H9 (cell line): Measurements from ENCODE around the gene EYA4. TPM values are rescaled to one million over a fixed set of nuclear protein-coding genes. Genes with fewer than 3 reads are reported as not detected.

Experiments used
- DNase-seq: peaks from one replicate; pipeline ENCODE4 v3.0.0-alpha.2; 2017
- H2AFZ ChIP-seq: one replicate; pipeline ENCODE4 v1.6.1; 2013; ENCODE audit warnings: mild to moderate bottlenecking, low read length, control low read depth, moderate library complexity
- H2AK5ac ChIP-seq: 2 replicates; pipeline ENCODE4 v1.6.1; 2013; ENCODE audit warnings: low read length, control low read depth, mixed read lengths; ENCODE audit not compliant: insufficient read length
- H2BK120ac ChIP-seq: one replicate; pipeline ENCODE4 v1.6.1; 2013; ENCODE audit warnings: low read depth, mild to moderate bottlenecking, low read length, control low read depth, inconsistent platforms; ENCODE audit not compliant: poor library complexity, severe bottlenecking
- H2BK12ac ChIP-seq: 2 replicates; pipeline ENCODE4 v1.6.1; 2013; ENCODE audit warnings: low read length, control low read depth, mixed read lengths, low read depth; ENCODE audit not compliant: insufficient read length
- H2BK15ac ChIP-seq: 2 replicates; pipeline ENCODE4 v1.6.1; 2013; ENCODE audit warnings: low read depth, low read length, control low read depth
- H2BK20ac ChIP-seq: one replicate; pipeline ENCODE4 v1.6.1; 2013; ENCODE audit warnings: low read depth, mild to moderate bottlenecking, low read length, control low read depth, inconsistent platforms; ENCODE audit not compliant: poor library complexity, severe bottlenecking
- H2BK5ac ChIP-seq: 2 replicates; pipeline ENCODE4 v1.6.1; 2013; ENCODE audit warnings: low read length, control low read depth, mixed read lengths; ENCODE audit not compliant: insufficient read length
- H3K14ac ChIP-seq: 2 replicates; pipeline ENCODE4 v1.6.1; 2013; ENCODE audit warnings: low read length, control low read depth; ENCODE audit not compliant: insufficient read depth
- H3K18ac ChIP-seq: 2 replicates; pipeline ENCODE4 v1.6.1; 2013; ENCODE audit warnings: low read depth, mild to moderate bottlenecking, mixed read lengths, low read length, control low read depth; ENCODE audit not compliant: insufficient read length
- H3K23ac ChIP-seq: 2 replicates; pipeline ENCODE4 v1.6.1; 2013; ENCODE audit warnings: low read length, control low read depth, mixed read lengths, low read depth; ENCODE audit not compliant: insufficient read length
- H3K23me2 ChIP-seq: 2 replicates; pipeline ENCODE4 v1.6.1; 2013; ENCODE audit warnings: low read depth, mild to moderate bottlenecking, mixed read lengths, low read length, control low read depth; ENCODE audit not compliant: insufficient read length, poor library complexity, severe bottlenecking
- H3K27ac ChIP-seq: 2 replicates; pipeline ENCODE4 v1.5.1; 2013; ENCODE audit warnings: low read length, control low read depth, mixed read lengths, low read depth; ENCODE audit not compliant: insufficient read length
- H3K27me3 ChIP-seq: 2 replicates; pipeline ENCODE4 v1.6.1; 2013; ENCODE audit warnings: low read length, control low read depth, inconsistent platforms; ENCODE audit not compliant: insufficient read depth
- H3K4ac ChIP-seq: 2 replicates; pipeline ENCODE4 v1.6.1; 2013; ENCODE audit warnings: low read depth, mild to moderate bottlenecking, control low read depth, inconsistent platforms, low read length, moderate library complexity
- H3K4me1 ChIP-seq: 2 replicates; pipeline ENCODE4 v1.6.1; 2013; ENCODE audit warnings: low read length, control low read depth, inconsistent platforms; ENCODE audit not compliant: insufficient read depth
- H3K4me2 ChIP-seq: 2 replicates; pipeline ENCODE4 v1.6.1; 2013; ENCODE audit warnings: low read length, control low read depth, mixed read lengths; ENCODE audit not compliant: insufficient read length, insufficient read depth
- H3K56ac ChIP-seq: 2 replicates; pipeline ENCODE4 v1.6.1; 2013; ENCODE audit warnings: low read depth, mild to moderate bottlenecking, mixed read lengths, low read length, control low read depth; ENCODE audit not compliant: insufficient read length
- H3K79me1 ChIP-seq: 2 replicates; pipeline ENCODE4 v1.6.1; 2013; ENCODE audit warnings: low read depth, mild to moderate bottlenecking, moderate library complexity, low read length, control low read depth, inconsistent platforms; ENCODE audit not compliant: insufficient read depth, poor library complexity, severe bottlenecking
- H3K79me2 ChIP-seq: 2 replicates; pipeline ENCODE4 v1.6.1; 2013; ENCODE audit warnings: low read length, control low read depth, inconsistent platforms; ENCODE audit not compliant: insufficient read depth
- H3K9ac ChIP-seq: 2 replicates; pipeline ENCODE4 v1.6.1; 2013; ENCODE audit warnings: low read length, control low read depth, mixed read lengths; ENCODE audit not compliant: insufficient read length; ENCODE audit errors: extremely low read depth
- H3K9me3 ChIP-seq: one replicate; pipeline ENCODE4 v1.6.1; 2013; ENCODE audit warnings: low read depth, low read length, inconsistent platforms; ENCODE audit not compliant: control insufficient read depth
- H3T11ph ChIP-seq: one replicate; pipeline ENCODE4 v1.6.1; 2013; ENCODE audit warnings: mild to moderate bottlenecking, low read length, control low read depth, inconsistent platforms
- H4K20me1 ChIP-seq: one replicate; pipeline ENCODE4 v1.6.1; 2013; ENCODE audit not compliant: control insufficient read depth, insufficient read length, insufficient read depth
- H4K5ac ChIP-seq: 2 replicates; pipeline ENCODE4 v1.6.1; 2013; ENCODE audit warnings: low read depth, mild to moderate bottlenecking, mixed read lengths, low read length, control low read depth; ENCODE audit not compliant: insufficient read length
- H4K8ac ChIP-seq: replicated peaks from 2 replicates; pipeline ENCODE4 v1.6.1; 2013; ENCODE audit warnings: low read length, control low read depth, mixed read lengths, low read depth; ENCODE audit not compliant: insufficient read length
- H4K91ac ChIP-seq: 2 replicates; pipeline ENCODE4 v1.6.1; 2013; ENCODE audit warnings: low read depth, mild to moderate bottlenecking, moderate library complexity, mixed read lengths, low read length, control low read depth; ENCODE audit not compliant: insufficient read length
- H3K27ac Mint-ChIP-seq, 3 experiments: 2 replicates in 2 of 3; 3 replicates in 1 of 3; pipeline ENCODE4 v1.8.0; 2020 to 2021; ENCODE audit warnings: mixed read lengths in 3 of 3, mild to moderate bottlenecking in 1 of 3, moderate library complexity in 1 of 3
- H3K27me3 Mint-ChIP-seq: 2 replicates; pipeline ENCODE4 v1.8.0; 2021; ENCODE audit warnings: low read depth, mild to moderate bottlenecking, moderate library complexity, mixed read lengths
- H3K36me3 Mint-ChIP-seq, 3 experiments: 2 replicates in 2 of 3; 3 replicates in 1 of 3; pipeline ENCODE4 v1.8.0; 2020 to 2021; ENCODE audit warnings: low read depth in 3 of 3, mixed read lengths in 3 of 3; ENCODE audit not compliant: insufficient read depth in 1 of 3
- H3K4me1 Mint-ChIP-seq, 2 experiments: 2 replicates each; pipeline ENCODE4 v1.8.0; 2020; ENCODE audit warnings: mixed read lengths in 2 of 2
- H3K4me3 Mint-ChIP-seq, 2 experiments: 2 replicates in 1 of 2; 3 replicates in 1 of 2; pipeline ENCODE4 v1.8.0; 2020 to 2021; ENCODE audit warnings: mild to moderate bottlenecking in 2 of 2, mixed read lengths in 2 of 2, moderate library complexity in 1 of 2
- H3K9me3 Mint-ChIP-seq, 2 experiments: 2 replicates in 1 of 2; 3 replicates in 1 of 2; pipeline ENCODE4 v1.8.0; 2020; ENCODE audit warnings: mild to moderate bottlenecking in 2 of 2, mixed read lengths in 2 of 2, moderate library complexity in 1 of 2
- WGBS: extraction: QIAGEN DNeasy Blood & Tissue Kit; methylation state at CpG from one replicate; pipeline ENCODE4 v1.1.7; 2013; ENCODE audit warnings: missing lambda C conversion rate, low lambda C conversion rate, mixed read lengths; ENCODE audit not compliant: insufficient read length; ENCODE audit errors: extremely low coverage; 5-methylcytosine and 5-hydroxymethylcytosine counted together
- total RNA-seq: library from RNA; stranded (reverse); gene quantifications from 2 replicates; pipeline ENCODE4 v1.2.1, GENCODE V29; 2021
- TF ChIP-seq, protein P1 (sequence below): fragments of 200-600 bp; sonication (generic); conservative IDR thresholded peaks from 3 replicates; pipeline ENCODE4 v1.8.0; 2021; ENCODE audit warnings: antibody characterized with exemption, mild to moderate bottlenecking

EYA4 gene
- total RNA-seq, 1 experiment from 2014 or later: 0.26 TPM

DNA sequence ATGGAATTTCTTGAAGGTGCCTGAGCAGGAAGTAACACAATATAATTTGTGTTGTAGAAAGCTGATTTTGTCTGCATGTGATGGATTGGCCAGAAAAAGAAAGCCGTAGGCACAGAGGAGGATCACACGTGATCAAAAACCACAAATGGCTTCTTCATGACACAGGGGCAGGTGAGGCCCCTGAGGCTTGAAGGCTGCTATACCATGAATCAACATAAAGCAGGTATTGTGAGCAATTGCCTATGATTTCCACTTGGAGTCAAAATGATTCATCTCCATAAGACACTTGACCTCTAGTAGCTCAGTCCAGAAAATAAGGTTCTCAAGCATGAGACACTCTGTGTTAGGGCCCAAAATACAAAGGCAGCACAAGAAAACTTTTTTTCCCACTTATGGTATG is 42.4 kb upstream of the EYA4 start:
- WGBS: no CpG with 5 or more reads among the region's 2 CpGs
- Mint-ChIP-seq H3K27me3 (no peaks in the 10 kb centered on the region), H3K4me3 (no peak overlapping the region), H3K36me3 (peaks cover 0 to 5% (median 2%) of the 10 kb centered on the region in 3 experiments; a peak in 1 of 7 replicates), H3K9me3 (peaks cover 5% of the 10 kb centered on the region in 2 experiments; a peak in 3 of 5 replicates), H3K4me1 (no peaks in the 10 kb centered on the region), H3K27ac (no peak overlapping the region)
- Histone ChIP-seq H3K18ac (no peak overlapping the region), H2AFZ (no peak overlapping the region), H3K4me1 (no peaks in the 10 kb centered on the region), H3K9me3 (no peaks in the 10 kb centered on the region), H3K23me2 (no peaks in the 10 kb centered on the region), H2BK5ac (no peak overlapping the region), H3K4ac (no peak overlapping the region), H2BK120ac (no peak overlapping the region), H3K27ac (no peak overlapping the region), H2BK15ac (no peak overlapping the region), H2BK12ac (no peak overlapping the region), H3K4me2 (no peak overlapping the region), H3K23ac (no peak overlapping the region), H3K27me3 (no peaks in the 10 kb centered on the region), H4K5ac (no peak overlapping the region), H4K91ac (no peak overlapping the region), H3K14ac (no peak overlapping the region), H3K79me1 (no peaks in the 10 kb centered on the region), H2BK20ac (no peak overlapping the region), H3T11ph (no peak overlapping the region), H3K79me2 (no peaks in the 10 kb centered on the region), H2AK5ac (no peak overlapping the region), H3K56ac (no peak overlapping the region), H3K9ac (no peak overlapping the region), H4K20me1 (no peaks in the 10 kb centered on the region), H4K8ac (no peak overlapping the region)
- TF ChIP-seq, protein P1, sequence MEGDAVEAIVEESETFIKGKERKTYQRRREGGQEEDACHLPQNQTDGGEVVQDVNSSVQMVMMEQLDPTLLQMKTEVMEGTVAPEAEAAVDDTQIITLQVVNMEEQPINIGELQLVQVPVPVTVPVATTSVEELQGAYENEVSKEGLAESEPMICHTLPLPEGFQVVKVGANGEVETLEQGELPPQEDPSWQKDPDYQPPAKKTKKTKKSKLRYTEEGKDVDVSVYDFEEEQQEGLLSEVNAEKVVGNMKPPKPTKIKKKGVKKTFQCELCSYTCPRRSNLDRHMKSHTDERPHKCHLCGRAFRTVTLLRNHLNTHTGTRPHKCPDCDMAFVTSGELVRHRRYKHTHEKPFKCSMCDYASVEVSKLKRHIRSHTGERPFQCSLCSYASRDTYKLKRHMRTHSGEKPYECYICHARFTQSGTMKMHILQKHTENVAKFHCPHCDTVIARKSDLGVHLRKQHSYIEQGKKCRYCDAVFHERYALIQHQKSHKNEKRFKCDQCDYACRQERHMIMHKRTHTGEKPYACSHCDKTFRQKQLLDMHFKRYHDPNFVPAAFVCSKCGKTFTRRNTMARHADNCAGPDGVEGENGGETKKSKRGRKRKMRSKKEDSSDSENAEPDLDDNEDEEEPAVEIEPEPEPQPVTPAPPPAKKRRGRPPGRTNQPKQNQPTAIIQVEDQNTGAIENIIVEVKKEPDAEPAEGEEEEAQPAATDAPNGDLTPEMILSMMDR: no peak
- DNase-seq: no peak
